B cell (primary cell): ENCODE results near the gene SPTBN1. TPM values are rescaled to one million over a fixed set of nuclear protein-coding genes. Genes with fewer than 3 reads are reported as not detected.
A peak's percentile ranks its signal among the peaks of the same experiment; 100 is the strongest.

Experiments used
- ATAC-seq: fragments of 200-7000 bp; cut with Tn5 transposase; one replicate; pipeline ENCODE4 v1.10.0; 2021; ENCODE audit warnings: low read depth, mild to moderate bottlenecking, moderate number of reproducible peaks, moderate library complexity
- CTCF ChIA-PET: fragments of 350-600 bp; sonication (Branson Sonifier 250); formaldehyde crosslinking; loops from one replicate; lab custom pipeline; 2021; ENCODE audit warnings: antibody characterized with exemption, inconsistent platforms; lab: Charles Lee
- POLR2A ChIA-PET: fragments of 350-600 bp; sonication (Branson Sonifier 250); formaldehyde crosslinking; loops from one replicate; lab custom pipeline; 2021; ENCODE audit warnings: antibody characterized with exemption; lab: Charles Lee
- DNase-seq: peaks from one replicate; pipeline ENCODE4 v3.0.0; 2013
- H2AFZ ChIP-seq: 2 replicates; pipeline ENCODE4 v1.6.1; 2012; ENCODE audit warnings: mild to moderate bottlenecking, low read depth, low read length; ENCODE audit not compliant: insufficient read depth, poor library complexity, severe bottlenecking
- H3K27ac ChIP-seq, 2 donors: 1 replicate in 1 of 2; 2 replicates in 1 of 2; pipeline ENCODE4 v1.5.1; 2012 to 2013; ENCODE audit warnings: low read length in 2 of 2, mild to moderate bottlenecking in 2 of 2, moderate library complexity in 1 of 2
- H3K27me3 ChIP-seq, 4 experiments: fragments of 200-600 bp in 1 of 4; sonication (generic) in 1 of 4; replicated peaks in 1 of 4; 1 replicate in 2 of 4; 2 replicates in 2 of 4; pipeline versions ENCODE4 v1.6.1 to v1.7.0; 2013 to 2016; ENCODE audit warnings: low read length in 3 of 4, mild to moderate bottlenecking in 2 of 4, mixed read lengths in 1 of 4, moderate library complexity in 1 of 4; ENCODE audit not compliant: insufficient read depth in 4 of 4, control insufficient read depth in 3 of 4; ENCODE audit errors: control extremely low read depth in 1 of 4
- H3K36me3 ChIP-seq, 2 experiments: replicated peaks in 1 of 2; 1 replicate in 1 of 2; 2 replicates in 1 of 2; pipeline versions ENCODE4 v1.6.1 to v1.7.1; 2013; ENCODE audit warnings: low read length in 1 of 2; ENCODE audit not compliant: insufficient read depth in 2 of 2, control insufficient read depth in 1 of 2; ENCODE audit errors: control extremely low read depth in 1 of 2, extremely low read depth in 1 of 2
- H3K4me1 ChIP-seq, 2 donors: fragments of 200-600 bp in 1 of 2; sonication (generic) in 1 of 2; 1 replicate in 1 of 2; 2 replicates in 1 of 2; pipeline versions ENCODE4 v1.5.1 to v1.6.1; 2013 to 2017; ENCODE audit warnings: low read length in 2 of 2; ENCODE audit not compliant: control insufficient read depth in 2 of 2, insufficient read depth in 2 of 2
- H3K4me2 ChIP-seq: replicated peaks from 2 replicates; pipeline ENCODE3; 2012; ENCODE audit warnings: mild to moderate bottlenecking, low read depth, low read length; ENCODE audit not compliant: poor library complexity, severe bottlenecking
- H3K4me3 ChIP-seq, 5 experiments: fragments of 200-600 bp in 1 of 5; sonication (generic) in 1 of 5; 1 replicate in 3 of 5; 2 replicates in 2 of 5; pipeline versions ENCODE4 v1.5.1 to v1.7.0; 2011 to 2016; ENCODE audit warnings: low read length in 4 of 5, mild to moderate bottlenecking in 4 of 5, low read depth in 2 of 5, control low read depth in 1 of 5, moderate library complexity in 1 of 5; ENCODE audit not compliant: insufficient read depth in 1 of 5; ENCODE audit errors: control extremely low read depth in 1 of 5, extremely low read depth in 1 of 5
- H3K79me2 ChIP-seq: fragments of 200-600 bp; sonication (generic); one replicate; pipeline ENCODE4 v1.6.0; 2016; ENCODE audit warnings: low read length; ENCODE audit not compliant: control insufficient read depth, insufficient read depth
- H3K9ac ChIP-seq: fragments of 200-600 bp; sonication (generic); 2 replicates; pipeline ENCODE4 v1.6.1; 2017; ENCODE audit warnings: mild to moderate bottlenecking, low read length, moderate library complexity
- H3K9me3 ChIP-seq, 3 donors: one replicate each; pipeline versions ENCODE4 v1.6.1 to v1.7.1; 2013; ENCODE audit warnings: low read length in 2 of 3; ENCODE audit not compliant: control insufficient read depth in 2 of 3, insufficient read depth in 1 of 3; ENCODE audit errors: control extremely low read depth in 1 of 3
- H4K20me1 ChIP-seq: 2 replicates; pipeline ENCODE4 v1.6.0; 2012; ENCODE audit warnings: mild to moderate bottlenecking, low read length; ENCODE audit not compliant: insufficient read depth, control insufficient read depth, poor library complexity, severe bottlenecking
- H3K27ac Mint-ChIP-seq: one replicate; pipeline ENCODE4 v1.8.0; 2021; ENCODE audit warnings: mixed read lengths
- H3K27me3 Mint-ChIP-seq: one replicate; pipeline ENCODE4 v1.8.0; 2021; ENCODE audit warnings: mixed read lengths
- H3K4me1 Mint-ChIP-seq: one replicate; pipeline ENCODE4 v1.8.0; 2021; ENCODE audit warnings: mixed read lengths
- H3K4me3 Mint-ChIP-seq: one replicate; pipeline ENCODE4 v1.8.0; 2021; ENCODE audit warnings: mixed read lengths
- H3K9me3 Mint-ChIP-seq: one replicate; pipeline ENCODE4 v1.8.0; 2022; ENCODE audit warnings: mixed read lengths; ENCODE audit not compliant: insufficient read depth
- CTCF ChIP-seq: fragments of 200-600 bp; IDR thresholded peaks from one replicate; pipeline ENCODE4 v1.8.0; 2022; ENCODE audit warnings: antibody characterized with exemption, mild to moderate bottlenecking
- EZH2 ChIP-seq: IDR thresholded peaks from 2 replicates; pipeline ENCODE4 v1.6.1; 2012; ENCODE audit warnings: borderline replicate concordance, low read depth, mild to moderate bottlenecking, moderate library complexity, low read length; ENCODE audit not compliant: insufficient read depth, poor library complexity, severe bottlenecking
- WGBS: methylation state at CpG from one replicate; pipeline ENCODE4 v1.1.5; 2013; ENCODE audit warnings: missing lambda C conversion rate; ENCODE audit not compliant: insufficient coverage; 5-methylcytosine and 5-hydroxymethylcytosine counted together
- intact Hi-C: fragments of 100-400 bp; cut with micrococcal nuclease; formaldehyde crosslinking; loops from one replicate; pipeline ENCODE4 v1.10.0; 2022
- polyA plus RNA-seq: library from polyadenylated mRNA; depleted of rRNA; stranded (reverse); fragments of >200 nt; gene quantifications from 2 replicates; pipeline ENCODE4 v1.2.3, GENCODE V29; 2012
- total RNA-seq, 2 donors: library from RNA; stranded (reverse); fragments of 120-200 nt in 1 of 2; gene quantifications; 1 replicate in 1 of 2; 2 replicates in 1 of 2; pipeline versions ENCODE4 v1.2.3 to v1.2.4, GENCODE V29; 2013 to 2022

Gene SPTBN1
- total and polyA plus RNA-seq, 2 donors (not counting 1 experiment from before 2014, with no cell fraction given) = 43.7 to 144 TPM

DNA sequence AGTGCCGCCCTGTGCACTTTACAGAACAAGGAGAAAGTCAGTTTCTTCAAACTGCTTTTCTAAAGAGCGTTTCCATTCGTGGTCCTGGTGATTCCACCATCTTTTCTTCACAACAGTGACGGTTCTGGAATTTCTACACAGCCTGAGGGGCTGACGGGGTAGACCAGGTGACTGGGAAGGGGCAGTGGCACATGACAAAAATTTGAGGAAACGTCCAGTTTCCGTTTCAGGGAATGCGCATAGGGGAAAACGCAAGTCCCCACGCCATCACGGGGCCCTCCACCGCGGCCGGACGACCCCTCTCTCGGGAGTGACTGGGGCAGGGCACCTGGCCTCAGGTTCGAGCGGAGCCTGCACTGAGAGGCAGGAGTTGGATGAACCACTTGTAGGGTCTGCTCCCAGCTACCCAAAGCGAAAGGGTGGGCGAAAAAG, 980 bp upstream of the SPTBN1 start:
- H3K27me3 ChIP-seq = peaks cover 0 to 37% (median 29%) of the 10 kb centered on the region in 4 experiments
- H3K9me3 Mint-ChIP-seq = no peaks in the 10 kb centered on the region
- peaks cover 18 to 26% of the 10 kb centered on the region in 2 donors for H3K4me1 ChIP-seq
- WGBS = 7% methylated on average over 17 of the region's 20 CpGs
- H3K79me2 ChIP-seq = no peaks in the 10 kb centered on the region
- ChIA-PET POLR2A (no interaction called here), CTCF (no interaction called here)
- H2AFZ ChIP-seq = peak overlapping the region; percentile 48
- DNase-seq (peak; percentile 14), ATAC-seq (no peak)
- no peaks in the 10 kb centered on the region for H3K36me3 ChIP-seq
- no peaks in the 10 kb centered on the region for H3K9me3 ChIP-seq
- H3K4me3 ChIP-seq = peak overlapping the region in 1 of 5 experiments; percentile 70
- intact Hi-C loops = loop anchor here (1.0 kb wide), 1 partner anchor 125 kb away; a partner anchor contains a TSS
- peak overlapping the region; percentile 60 for H3K9ac ChIP-seq
- no peak overlapping the region for H3K27ac Mint-ChIP-seq
- TF ChIP-seq EZH2 = no peak
- TF ChIP-seq CTCF = no peak
- peaks cover 18% of the 10 kb centered on the region for H3K4me1 Mint-ChIP-seq
- no peaks in the 10 kb centered on the region for H4K20me1 ChIP-seq
- H3K27me3 Mint-ChIP-seq = peaks cover 32% of the 10 kb centered on the region
- peak overlapping the region; percentile 75 for H3K4me3 Mint-ChIP-seq
- H3K4me2 ChIP-seq = peak overlapping the region; percentile 90
- no peak overlapping the region for H3K27ac ChIP-seq

DNA sequence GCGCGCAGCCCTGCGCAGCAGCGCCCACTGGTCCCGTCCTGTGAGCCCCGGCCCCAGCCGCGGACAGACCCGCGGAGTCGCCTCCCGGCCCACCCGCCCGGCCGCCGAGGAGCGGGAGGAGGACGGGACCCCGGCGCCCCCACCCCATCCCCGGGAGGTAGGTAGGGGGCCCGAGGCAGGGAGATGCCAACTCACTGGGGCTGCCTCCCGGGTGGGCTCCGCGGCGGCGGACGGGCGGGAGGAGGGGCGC, 160 bp downstream of the SPTBN1 start:
- POLR2A ChIA-PET = no interaction called here
- WGBS = 0% methylated on average over 27 of the region's 30 CpGs
- H3K4me2 ChIP-seq = peak overlapping the region; percentile 90
- CTCF ChIA-PET = no interaction called here
- no peaks in the 10 kb centered on the region for H3K36me3 ChIP-seq
- peaks cover 40% of the 10 kb centered on the region for H3K27me3 Mint-ChIP-seq
- H3K4me1 ChIP-seq = peaks cover 18 to 26% of the 10 kb centered on the region in 2 donors
- no peaks in the 10 kb centered on the region for H3K9me3 Mint-ChIP-seq
- H4K20me1 ChIP-seq = no peaks in the 10 kb centered on the region
- H3K9ac ChIP-seq = peak overlapping the region; percentile 62
- peak overlapping the region; percentile 48 for H2AFZ ChIP-seq
- H3K4me3 Mint-ChIP-seq = peak overlapping the region; percentile 75
- H3K27ac ChIP-seq = no peak overlapping the region
- no peak overlapping the region for H3K27ac Mint-ChIP-seq
- intact Hi-C loops = no loop called here
- DNase-seq (no peak), ATAC-seq (no peak)
- no peaks in the 10 kb centered on the region for H3K9me3 ChIP-seq
- TF ChIP-seq CTCF (no peak), EZH2 (no peak)
- H3K4me1 Mint-ChIP-seq = peaks cover 18% of the 10 kb centered on the region
- H3K4me3 ChIP-seq = peak overlapping the region in 3 of 5 experiments; percentile 45 to 70 (median 51)
- no peaks in the 10 kb centered on the region for H3K79me2 ChIP-seq
- peaks cover 0 to 43% (median 36%) of the 10 kb centered on the region in 4 experiments for H3K27me3 ChIP-seq
